Activated CD4-positive, alpha-beta memory T cell treated with anti-CD3 and anti-CD28 coated beads for 36 hours (primary cell): ENCODE measurements around the gene WWC2. TPM values are rescaled to one million over a fixed set of nuclear protein-coding genes. Genes with fewer than 3 reads are reported as not detected.

Source experiments
- CTCF ChIA-PET: fragments of 350-600 bp; sonication (Branson Sonifier 250); formaldehyde crosslinking; loops from one replicate; lab custom pipeline; 2021; ENCODE audit warnings: antibody characterized with exemption, inconsistent platforms; lab: Charles Lee
- POLR2A ChIA-PET: fragments of 350-600 bp; sonication (Branson Sonifier 250); formaldehyde crosslinking; loops from one replicate; lab custom pipeline; 2021; ENCODE audit warnings: antibody characterized with exemption; lab: Charles Lee
- DNase-seq: peaks from one replicate; pipeline ENCODE4 v3.0.0-alpha.2; 2020
- H3K27ac Mint-ChIP-seq: one replicate; pipeline ENCODE4 v1.8.0; 2021; ENCODE audit warnings: mixed read lengths
- H3K27me3 Mint-ChIP-seq: one replicate; pipeline ENCODE4 v1.8.0; 2021; ENCODE audit warnings: mixed read lengths
- H3K36me3 Mint-ChIP-seq: one replicate; pipeline ENCODE4 v1.8.0; 2021; ENCODE audit warnings: mixed read lengths
- H3K4me1 Mint-ChIP-seq: one replicate; pipeline ENCODE4 v1.8.0; 2021; ENCODE audit warnings: low read depth, mixed read lengths
- H3K4me3 Mint-ChIP-seq: one replicate; pipeline ENCODE4 v1.8.0; 2021; ENCODE audit warnings: mild to moderate bottlenecking, mixed read lengths
- H3K9me3 Mint-ChIP-seq: one replicate; pipeline ENCODE4 v1.8.0; 2021; ENCODE audit warnings: mixed read lengths
- intact Hi-C: fragments of 100-400 bp; cut with micrococcal nuclease; formaldehyde crosslinking; loops from one replicate; pipeline ENCODE4 v1.15.1; 2023
- total RNA-seq, 2 experiments: library from RNA; stranded (reverse); gene quantifications; one replicate each; pipeline ENCODE4 v1.2.3, GENCODE V29; 2021

The WWC2 gene
- total RNA-seq, 2 experiments from 2014 or later = 3.6 to 5.4 TPM

DNA sequence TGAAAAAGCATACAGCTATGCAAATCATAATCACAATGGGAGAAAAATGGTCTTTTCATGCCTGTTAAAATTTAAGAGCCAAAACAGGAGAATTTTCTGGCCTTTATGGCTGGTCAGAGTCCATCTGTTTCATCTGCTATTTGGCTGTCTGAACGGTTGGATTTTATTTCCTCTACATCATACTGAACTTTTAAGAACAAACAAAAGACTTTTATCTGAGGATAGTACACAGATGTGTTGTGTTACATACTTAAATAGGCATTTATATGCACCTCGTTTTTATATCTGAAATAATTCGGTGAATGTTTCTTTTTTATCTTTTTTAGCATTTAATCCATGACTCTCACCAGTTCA lies 18.0 kb upstream of the WWC2 start:
- Mint-ChIP-seq H3K4me1 (no peaks in the 10 kb centered on the region), H3K9me3 (no peaks in the 10 kb centered on the region), H3K36me3 (no peaks in the 10 kb centered on the region), H3K27me3 (no peaks in the 10 kb centered on the region), H3K4me3 (no peak overlapping the region), H3K27ac (no peak overlapping the region)
- POLR2A ChIA-PET = no interaction called here
- CTCF ChIA-PET = no interaction called here
- no peak for DNase-seq
- intact Hi-C loops = no loop called here

- intact Hi-C loops = no loop called here
- Mint-ChIP-seq H3K27me3 (no peaks in the 10 kb centered on the region), H3K36me3 (no peaks in the 10 kb centered on the region), H3K27ac (no peak overlapping the region), H3K4me1 (no peaks in the 10 kb centered on the region), H3K9me3 (no peaks in the 10 kb centered on the region), H3K4me3 (no peak overlapping the region)
- ChIA-PET CTCF (no interaction called here), POLR2A (no interaction called here)
- DNase-seq = no peak
These were observed 17.0 kb upstream of the WWC2 start for GRCh38 chr4:183082053-183082452.

GRCh38 chr4:183094393-183095198 lies 4.5 kb upstream of the WWC2 start:
- H3K4me3 Mint-ChIP-seq = no peak overlapping the region
- no peaks in the 10 kb centered on the region for H3K36me3 Mint-ChIP-seq
- intact Hi-C loops = loop anchor here (10.0 kb wide), 1 partner anchor 180 kb away; the partner anchor contains the start of gene DCTD
- H3K9me3 Mint-ChIP-seq = peaks cover 7% of the 10 kb centered on the region
- peaks cover 13% of the 10 kb centered on the region for H3K27me3 Mint-ChIP-seq
- H3K4me1 Mint-ChIP-seq = peaks cover 5% of the 10 kb centered on the region
- CTCF ChIA-PET = no interaction called here
- H3K27ac Mint-ChIP-seq = no peak overlapping the region
- POLR2A ChIA-PET = no interaction called here
- no peak for DNase-seq

DNA sequence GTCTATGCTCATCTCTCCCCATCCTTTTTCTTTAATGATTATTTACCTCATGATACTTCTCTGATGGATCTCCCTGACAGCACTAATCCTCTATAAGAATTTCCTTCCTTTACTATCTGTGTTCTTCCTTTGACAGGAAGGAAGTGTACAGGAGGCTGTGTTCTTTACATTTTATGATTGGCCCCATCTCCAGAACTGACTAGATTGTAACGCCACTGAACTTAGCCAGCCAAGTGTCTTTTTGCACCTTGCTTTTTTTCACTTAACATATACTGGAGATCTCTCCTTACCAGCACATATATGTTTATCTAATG lies 3.9 kb upstream of the WWC2 start:
- no peak overlapping the region for H3K27ac Mint-ChIP-seq
- DNase-seq = no peak
- H3K27me3 Mint-ChIP-seq = peaks cover 14% of the 10 kb centered on the region
- ChIA-PET POLR2A (no interaction called here), CTCF (no interaction called here)
- intact Hi-C loops = loop anchor here (10.0 kb wide), 1 partner anchor 180 kb away; the partner anchor contains the start of gene DCTD
- no peaks in the 10 kb centered on the region for H3K36me3 Mint-ChIP-seq
- H3K4me1 Mint-ChIP-seq = peaks cover 5% of the 10 kb centered on the region
- peaks cover 1% of the 10 kb centered on the region for H3K9me3 Mint-ChIP-seq
- no peak overlapping the region for H3K4me3 Mint-ChIP-seq

GRCh38 chr4:183096276-183096965 lies 2.6 kb upstream of the WWC2 start:
- no peaks in the 10 kb centered on the region for H3K36me3 Mint-ChIP-seq
- no peak overlapping the region for H3K27ac Mint-ChIP-seq
- DNase-seq = no peak
- ChIA-PET POLR2A (no interaction called here), CTCF (interaction anchor here (0.8 to 1.2 kb wide), 2 partner anchors 158 to 163 kb away, joined by 3 to 4 read pairs; no protein-coding TSS in a partner anchor)
- intact Hi-C loops = loop anchor here (10.0 kb wide), 1 partner anchor 182 kb away; the partner anchor contains the start of gene DCTD
- H3K4me1 Mint-ChIP-seq = peaks cover 5% of the 10 kb centered on the region
- H3K27me3 Mint-ChIP-seq = peaks cover 17% of the 10 kb centered on the region
- H3K9me3 Mint-ChIP-seq = no peaks in the 10 kb centered on the region
- H3K4me3 Mint-ChIP-seq = no peak overlapping the region

GRCh38 chr4:183097231-183098018 lies 1.6 kb upstream of the WWC2 start:
- H3K27me3 Mint-ChIP-seq = peaks cover 17% of the 10 kb centered on the region
- peak overlapping the region; percentile 35 for H3K4me3 Mint-ChIP-seq
- CTCF ChIA-PET = interaction anchor here (0.8 to 2.1 kb wide), 4 partner anchors 24 to 165 kb away, joined by 3 to 17 read pairs (median 4); no protein-coding TSS in a partner anchor

GRCh38 chr4:183098019-183098722 lies 886 bp upstream of the WWC2 start:
- ChIA-PET POLR2A (interaction anchor here (0.5 to 1.1 kb wide), 4 partner anchors 18 to 181 kb away, joined by 3 read pairs; partner anchors contain the start of gene DCTD), CTCF (interaction anchor here (1.0 to 2.1 kb wide), 4 partner anchors 15 to 164 kb away, joined by 3 to 17 read pairs (median 6); no protein-coding TSS in a partner anchor)
- intact Hi-C loops = loop anchor here (2.0 to 10.0 kb wide), 2 partner anchors 87 to 183 kb away; partner anchors contain the start of gene DCTD
- H3K27me3 Mint-ChIP-seq = peaks cover 17% of the 10 kb centered on the region
- peak; percentile 33 for DNase-seq
- H3K36me3 Mint-ChIP-seq = no peaks in the 10 kb centered on the region
- no peaks in the 10 kb centered on the region for H3K9me3 Mint-ChIP-seq
- H3K27ac Mint-ChIP-seq = no peak overlapping the region
- H3K4me1 Mint-ChIP-seq = peaks cover 5% of the 10 kb centered on the region
- peak overlapping the region; percentile 57 for H3K4me3 Mint-ChIP-seq

More at GRCh38 chr4:183097231-183098018, 1.6 kb upstream of the WWC2 start:
- POLR2A ChIA-PET = interaction anchor here (0.5 to 0.7 kb wide), 2 partner anchors 17 to 147 kb away, joined by 3 read pairs; no protein-coding TSS in a partner anchor
- Mint-ChIP-seq H3K27ac (no peak overlapping the region), H3K36me3 (no peaks in the 10 kb centered on the region), H3K9me3 (no peaks in the 10 kb centered on the region), H3K4me1 (peaks cover 5% of the 10 kb centered on the region)
- intact Hi-C loops = loop anchor here (2.0 to 10.0 kb wide), 2 partner anchors 87 to 183 kb away; partner anchors contain the start of gene DCTD
- peak; percentile 13 for DNase-seq

DNA sequence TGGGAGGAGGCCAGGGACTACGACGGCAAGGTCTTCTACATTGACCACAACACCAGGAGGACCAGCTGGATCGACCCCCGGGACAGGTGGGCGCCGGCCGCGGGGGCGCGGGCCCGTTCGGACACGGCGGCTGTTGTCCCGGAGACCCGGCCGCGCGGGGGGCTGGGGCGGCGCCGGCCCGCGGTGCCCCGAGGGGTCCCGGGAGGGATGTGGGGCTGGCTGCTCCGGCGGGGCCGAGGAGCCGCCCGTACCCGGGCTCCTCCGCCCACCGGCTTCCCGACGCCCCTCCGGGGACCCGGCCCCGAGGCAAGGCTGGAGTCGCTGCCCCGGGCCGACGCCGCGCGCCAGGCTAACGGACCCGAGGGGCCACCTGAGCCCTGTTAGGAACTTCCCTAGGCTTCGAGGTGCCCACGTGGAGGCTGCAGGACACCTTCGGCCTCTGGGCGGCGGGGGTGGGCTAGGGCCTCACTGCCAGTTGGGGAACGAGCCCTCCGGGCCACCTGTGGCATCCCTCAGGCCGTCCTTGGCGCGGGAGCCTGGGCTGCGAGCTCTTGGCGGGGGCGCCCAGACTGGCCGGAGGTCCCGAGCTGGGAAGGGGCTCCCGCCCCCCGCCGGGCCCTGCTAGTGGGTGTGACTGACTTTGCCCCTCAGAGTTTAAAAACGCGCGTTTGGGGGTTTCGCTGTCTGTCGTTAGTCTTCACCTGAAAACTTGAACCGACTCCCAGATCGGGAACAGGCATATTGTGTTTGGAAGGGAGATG lies 660 bp downstream of the WWC2 start:
- peak; percentile 28 for DNase-seq
- Mint-ChIP-seq H3K27ac (no peak overlapping the region), H3K4me3 (peak overlapping the region; percentile 37), H3K4me1 (peaks cover 5% of the 10 kb centered on the region), H3K27me3 (peaks cover 17% of the 10 kb centered on the region), H3K36me3 (no peaks in the 10 kb centered on the region), H3K9me3 (no peaks in the 10 kb centered on the region)
- intact Hi-C loops = loop anchor here (2.0 to 10.0 kb wide), 2 partner anchors 85 to 185 kb away; partner anchors contain the start of gene DCTD
- ChIA-PET POLR2A (no interaction called here), CTCF (interaction anchor here (1.0 to 2.1 kb wide), 4 partner anchors 17 to 162 kb away, joined by 3 to 17 read pairs (median 6); no protein-coding TSS in a partner anchor)

GRCh38 chr4:183100298-183100599 lies 1.2 kb downstream of the WWC2 start:
- Mint-ChIP-seq H3K9me3 (no peaks in the 10 kb centered on the region), H3K4me1 (peaks cover 5% of the 10 kb centered on the region), H3K4me3 (peak overlapping the region; percentile 37), H3K36me3 (no peaks in the 10 kb centered on the region), H3K27ac (no peak overlapping the region), H3K27me3 (peaks cover 17% of the 10 kb centered on the region)
- no peak for DNase-seq
- ChIA-PET CTCF (interaction anchor here (1.2 kb wide), 1 partner anchor 27 kb away, joined by 3 read pairs; no protein-coding TSS in a partner anchor), POLR2A (no interaction called here)
- intact Hi-C loops = no loop called here

DNA sequence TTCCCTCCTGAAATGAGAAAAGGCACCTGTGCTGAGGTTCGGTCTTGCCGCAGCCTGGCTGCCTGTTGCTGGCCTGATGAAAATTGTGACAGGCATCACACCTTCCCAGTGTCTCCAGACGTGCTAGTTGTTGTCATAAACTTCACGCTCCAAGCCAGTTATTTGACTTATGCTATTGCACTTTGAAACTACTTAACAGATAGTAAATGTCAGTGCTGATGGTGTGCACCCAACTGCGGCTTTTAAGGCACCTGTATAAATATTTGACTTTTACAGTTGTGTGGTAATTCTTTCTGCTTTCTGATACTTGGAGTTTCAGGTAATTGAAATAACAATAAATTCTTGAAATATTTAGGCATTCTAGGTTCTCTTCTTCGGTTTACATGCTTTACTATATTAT lies 1.8 kb downstream of the WWC2 start:
- no peak for DNase-seq
- Mint-ChIP-seq H3K4me1 (peaks cover 5% of the 10 kb centered on the region), H3K9me3 (no peaks in the 10 kb centered on the region), H3K4me3 (no peak overlapping the region), H3K27ac (no peak overlapping the region), H3K27me3 (peaks cover 17% of the 10 kb centered on the region), H3K36me3 (no peaks in the 10 kb centered on the region)
- POLR2A ChIA-PET = no interaction called here
- CTCF ChIA-PET = interaction anchor here (0.8 kb wide), 1 partner anchor 162 kb away, joined by 3 read pairs; no protein-coding TSS in a partner anchor
- intact Hi-C loops = no loop called here
